Type B pancreatic cell (in vitro differentiated cells): Measurements from ENCODE around the gene TMEM255B. TPM values are rescaled to one million over a fixed set of nuclear protein-coding genes. Genes with fewer than 3 reads are reported as not detected.

Experiments used
- DNase-seq: peaks from one replicate; pipeline ENCODE4 v3.0.0; 2021; ENCODE audit warnings: mixed read lengths; ENCODE audit not compliant: unreplicated experiment; ENCODE audit errors: extremely low spot score
- H3K27ac Mint-ChIP-seq: 2 replicates; pipeline ENCODE4 v1.8.0; 2021; ENCODE audit warnings: mild to moderate bottlenecking, mixed read lengths
- H3K27me3 Mint-ChIP-seq: 2 replicates; pipeline ENCODE4 v1.8.0; 2021; ENCODE audit warnings: mixed read lengths
- H3K36me3 Mint-ChIP-seq: 2 replicates; pipeline ENCODE4 v1.8.0; 2021; ENCODE audit warnings: mixed read lengths
- H3K4me1 Mint-ChIP-seq: one replicate; pipeline ENCODE4 v1.8.0; 2021; ENCODE audit warnings: mixed read lengths; ENCODE audit not compliant: unreplicated experiment
- H3K4me3 Mint-ChIP-seq: 2 replicates; pipeline ENCODE4 v1.8.0; 2021; ENCODE audit warnings: mild to moderate bottlenecking, mixed read lengths
- H3K9me3 Mint-ChIP-seq: 2 replicates; pipeline ENCODE4 v1.8.0; 2021; ENCODE audit warnings: mixed read lengths
- CTCF ChIP-seq: fragments of 200-600 bp; sonication (generic); conservative IDR thresholded peaks from 2 replicates; pipeline ENCODE4 v1.5.0; 2021; ENCODE audit warnings: antibody characterized with exemption, mild to moderate bottlenecking
- total RNA-seq: library from RNA; stranded (reverse); gene quantifications from 2 replicates; pipeline ENCODE4 v1.2.1, GENCODE V29; 2021; ENCODE audit warnings: low replicate concordance

TMEM255B gene
- total RNA-seq, 1 donor from 2014 or later, result 0.92 TPM

DNA sequence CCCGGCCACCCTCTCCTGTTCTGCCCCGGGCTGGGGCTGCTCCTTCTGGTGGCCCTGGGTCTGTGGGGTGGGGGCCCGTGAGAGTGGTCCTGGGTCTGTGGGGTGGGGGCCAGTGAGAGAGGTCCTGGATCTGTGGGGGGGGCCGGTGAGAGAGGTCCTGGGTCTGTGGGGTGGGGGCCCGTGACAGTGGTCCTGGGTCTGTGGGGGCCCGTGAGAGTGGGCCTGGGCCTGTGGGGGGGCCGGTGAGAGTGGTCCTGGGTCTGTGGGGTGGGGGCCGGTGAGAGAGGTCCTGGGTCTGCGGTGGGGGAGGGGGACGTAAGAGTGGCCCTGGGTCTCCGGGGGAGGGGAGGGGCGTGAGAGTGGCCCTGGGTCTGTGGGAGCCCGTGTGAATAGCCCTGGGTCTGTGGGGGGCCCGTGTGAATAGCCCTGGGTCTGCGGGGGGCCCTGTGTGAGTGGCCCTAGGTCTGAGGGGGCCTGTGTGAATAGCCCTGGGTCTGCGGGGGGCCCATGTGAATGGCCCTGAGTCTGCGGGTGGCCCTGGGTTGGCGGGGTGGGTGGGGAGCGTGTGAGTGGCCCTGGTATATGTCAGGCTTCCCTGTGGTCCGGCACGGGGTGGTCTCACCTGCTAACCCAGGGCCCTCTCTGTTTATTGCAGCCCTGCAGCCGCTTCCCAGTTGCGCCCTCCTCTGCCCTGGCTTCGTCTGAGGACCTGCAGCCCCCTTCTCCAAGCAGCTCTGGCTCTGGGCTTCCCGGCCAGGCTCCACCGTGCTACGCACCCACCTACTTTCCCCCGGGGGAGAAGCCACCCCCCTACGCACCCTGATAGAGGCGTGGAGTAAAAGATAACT is 52.3 kb downstream of the TMEM255B start:
- no peaks in the 10 kb centered on the region for H3K9me3 Mint-ChIP-seq
- H3K4me3 Mint-ChIP-seq, result no peak overlapping the region
- DNase-seq, result no peak
- no peaks in the 10 kb centered on the region for H3K4me1 Mint-ChIP-seq
- H3K36me3 Mint-ChIP-seq, result no peaks in the 10 kb centered on the region
- no peak overlapping the region for H3K27ac Mint-ChIP-seq
- no peaks in the 10 kb centered on the region for H3K27me3 Mint-ChIP-seq
- TF ChIP-seq CTCF, result no peak

- H3K4me1 Mint-ChIP-seq, result peaks cover 6% of the 10 kb centered on the region
- no peaks in the 10 kb centered on the region for H3K36me3 Mint-ChIP-seq
- TF ChIP-seq CTCF, result no peak
- H3K27ac Mint-ChIP-seq, result no peak overlapping the region
- no peaks in the 10 kb centered on the region for H3K9me3 Mint-ChIP-seq
- DNase-seq, result no peak
- H3K4me3 Mint-ChIP-seq, result no peak overlapping the region
- peaks cover 2% of the 10 kb centered on the region for H3K27me3 Mint-ChIP-seq
These were observed 53.4 kb downstream of the TMEM255B start for GRCh38 chr13:113812178-113813040.

GRCh38 chr13:113813070-113813748 is 54.2 kb downstream of the TMEM255B start:
- Mint-ChIP-seq H3K36me3 (no peaks in the 10 kb centered on the region), H3K4me1 (peaks cover 9% of the 10 kb centered on the region), H3K27me3 (peaks cover 2% of the 10 kb centered on the region), H3K27ac (no peak overlapping the region), H3K9me3 (no peaks in the 10 kb centered on the region), H3K4me3 (no peak overlapping the region)
- no peak for TF ChIP-seq CTCF
- no peak for DNase-seq

GRCh38 chr13:113813749-113814434 is 54.9 kb downstream of the TMEM255B start:
- Mint-ChIP-seq H3K4me3 (no peak overlapping the region), H3K27ac (no peak overlapping the region)
- DNase-seq, result no peak

More at GRCh38 chr13:113813749-113814434, 54.9 kb downstream of the TMEM255B start:
- Mint-ChIP-seq H3K36me3 (no peaks in the 10 kb centered on the region), H3K9me3 (no peaks in the 10 kb centered on the region), H3K27me3 (peaks cover 2% of the 10 kb centered on the region), H3K4me1 (peaks cover 9% of the 10 kb centered on the region)
- no peak for TF ChIP-seq CTCF
